ENCODE results near the gene SPATA21.
"Not testable (repeated sequence)": the region's sequence is repeated elsewhere in the genome, so short reads cannot be mapped to it uniquely, and the experiment has no call there.

The SPATA21 gene

GRCh38 chr1:16436946-16437474 is at the start of gene SPATA21:
Gene SPATA21 (minus strand): TSS chr1:16437424. CDS start chr1:16431371, 6,053 bp downstream.
- DNase-seq (ENCODE audit: low spot score) = no peak

GRCh38 chr1:16487011-16487410 is 49.8 kb upstream of the SPATA21 start:
- not testable (repeated sequence) for DNase-seq (ENCODE audit: low spot score)

GRCh38 chr1:16486316-16486715 is 49.1 kb upstream of the SPATA21 start:
- DNase-seq (ENCODE audit: low spot score) = not testable (repeated sequence)

GRCh38 chr1:16484931-16485330 is 47.7 kb upstream of the SPATA21 start:
- DNase-seq (ENCODE audit: low spot score) = no peak

- no peak for DNase-seq (ENCODE audit: low spot score)
Observed at GRCh38 chr1:16484501-16484835, 47.2 kb upstream of the SPATA21 start.

GRCh38 chr1:16483639-16484500 is 46.6 kb upstream of the SPATA21 start:
- not testable (repeated sequence) for DNase-seq (ENCODE audit: low spot score)

- not testable (repeated sequence) for DNase-seq (ENCODE audit: low spot score)
Observed at GRCh38 chr1:16483146-16483545, 45.9 kb upstream of the SPATA21 start.

GRCh38 chr1:16478091-16478490 is 40.9 kb upstream of the SPATA21 start:
- no peak for DNase-seq (ENCODE audit: low spot score)

- DNase-seq (ENCODE audit: low spot score) = not testable (repeated sequence)
Observed at GRCh38 chr1:16475771-16476770, 38.8 kb upstream of the SPATA21 start.

GRCh38 chr1:16474891-16475290 is 37.7 kb upstream of the SPATA21 start:
- peak; percentile 25 for DNase-seq (ENCODE audit: low spot score)

- DNase-seq (ENCODE audit: low spot score) = no peak
Observed at GRCh38 chr1:16474166-16474800, 37.1 kb upstream of the SPATA21 start.

GRCh38 chr1:16468558-16468957 is 31.3 kb upstream of the SPATA21 start:
- DNase-seq (ENCODE audit: low spot score) = no peak

- DNase-seq (ENCODE audit: low spot score) = no peak
Observed at GRCh38 chr1:16464917-16465625, 27.8 kb upstream of the SPATA21 start.

GRCh38 chr1:16462773-16463330 is 25.6 kb upstream of the SPATA21 start:
- DNase-seq (ENCODE audit: low spot score) = no peak

- DNase-seq (ENCODE audit: low spot score) = no peak
Observed at GRCh38 chr1:16461681-16462080, 24.5 kb upstream of the SPATA21 start.

- DNase-seq (ENCODE audit: low spot score) = no peak
Observed at GRCh38 chr1:16459352-16459925, 22.2 kb upstream of the SPATA21 start.

- no peak for DNase-seq (ENCODE audit: low spot score)
Observed at GRCh38 chr1:16458831-16459230, 21.6 kb upstream of the SPATA21 start.

- DNase-seq (ENCODE audit: low spot score) = not testable (repeated sequence)
Observed at GRCh38 chr1:16456151-16456550, 18.9 kb upstream of the SPATA21 start.

- DNase-seq (ENCODE audit: low spot score) = not testable (repeated sequence)
Observed at GRCh38 chr1:16454909-16455308, 17.7 kb upstream of the SPATA21 start.

GRCh38 chr1:16451841-16452528 is 14.8 kb upstream of the SPATA21 start:
- DNase-seq (ENCODE audit: low spot score) = no peak
